Brain microvascular endothelial cell (primary cell): ENCODE measurements around the gene GRID1.

Source experiments
- DNase-seq: peaks from one replicate; pipeline ENCODE4 v3.0.0-alpha.2; 2020
- H3K27ac ChIP-seq: fragments of 250-450 bp; sonication (Bioruptor Pico); 2 replicates; pipeline ENCODE4 v1.5.1; 2020; ENCODE audit warnings: mild to moderate bottlenecking, moderate library complexity
- H3K27me3 ChIP-seq: fragments of 250-450 bp; sonication (Bioruptor Pico); replicated peaks from 2 replicates; pipeline ENCODE4 v1.5.1; 2020; ENCODE audit warnings: mild to moderate bottlenecking
- H3K36me3 ChIP-seq: fragments of 250-450 bp; sonication (Bioruptor Pico); replicated peaks from 2 replicates; pipeline ENCODE4 v1.5.1; 2020; ENCODE audit warnings: mild to moderate bottlenecking
- H3K4me3 ChIP-seq: 2 replicates; pipeline ENCODE4 v1.5.1; 2011; ENCODE audit warnings: low read depth, mild to moderate bottlenecking, control low read depth, low read length, moderate library complexity
- in situ Hi-C: cut with HindIII; loops from 2 replicates; pipeline ENCODE4 v1.10.0; 2017; ENCODE audit warnings: low sequenced_read_pairs, low pct_ligation_motif_present
- TF ChIP-seq, protein P1 (sequence below): IDR thresholded peaks from 2 replicates; pipeline ENCODE4 v1.5.1; 2011; ENCODE audit warnings: low read depth, mild to moderate bottlenecking, moderate library complexity, low read length, control low read depth, inconsistent platforms; ENCODE audit errors: missing control alignments

The GRID1 gene

DNA sequence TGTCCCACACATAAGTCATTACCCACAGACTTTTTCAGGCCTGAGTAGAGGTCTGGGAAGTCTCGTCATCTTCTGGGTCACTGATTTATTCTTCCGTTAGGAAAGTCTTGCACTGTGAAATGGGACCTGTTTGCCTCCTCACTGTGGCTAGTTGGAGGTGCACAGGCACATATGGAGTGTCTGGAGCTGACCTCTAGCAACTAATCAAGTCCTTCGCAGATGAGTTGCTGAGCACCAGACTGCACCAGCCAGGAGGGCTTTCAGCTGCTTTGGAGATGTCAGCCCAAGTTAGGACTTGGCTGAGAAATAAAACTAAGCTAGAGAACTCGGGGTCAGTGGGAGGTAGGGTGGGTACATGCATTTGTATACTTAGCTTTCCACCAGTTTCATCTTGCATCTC lies 578.0 kb downstream of the GRID1 start:
- in situ Hi-C loops, result no loop called here
- Histone ChIP-seq H3K36me3 (no peaks in the 10 kb centered on the region), H3K4me3 (no peak overlapping the region), H3K27ac (no peak overlapping the region), H3K27me3 (no peaks in the 10 kb centered on the region)
- DNase-seq, result no peak
- TF ChIP-seq, protein P1, sequence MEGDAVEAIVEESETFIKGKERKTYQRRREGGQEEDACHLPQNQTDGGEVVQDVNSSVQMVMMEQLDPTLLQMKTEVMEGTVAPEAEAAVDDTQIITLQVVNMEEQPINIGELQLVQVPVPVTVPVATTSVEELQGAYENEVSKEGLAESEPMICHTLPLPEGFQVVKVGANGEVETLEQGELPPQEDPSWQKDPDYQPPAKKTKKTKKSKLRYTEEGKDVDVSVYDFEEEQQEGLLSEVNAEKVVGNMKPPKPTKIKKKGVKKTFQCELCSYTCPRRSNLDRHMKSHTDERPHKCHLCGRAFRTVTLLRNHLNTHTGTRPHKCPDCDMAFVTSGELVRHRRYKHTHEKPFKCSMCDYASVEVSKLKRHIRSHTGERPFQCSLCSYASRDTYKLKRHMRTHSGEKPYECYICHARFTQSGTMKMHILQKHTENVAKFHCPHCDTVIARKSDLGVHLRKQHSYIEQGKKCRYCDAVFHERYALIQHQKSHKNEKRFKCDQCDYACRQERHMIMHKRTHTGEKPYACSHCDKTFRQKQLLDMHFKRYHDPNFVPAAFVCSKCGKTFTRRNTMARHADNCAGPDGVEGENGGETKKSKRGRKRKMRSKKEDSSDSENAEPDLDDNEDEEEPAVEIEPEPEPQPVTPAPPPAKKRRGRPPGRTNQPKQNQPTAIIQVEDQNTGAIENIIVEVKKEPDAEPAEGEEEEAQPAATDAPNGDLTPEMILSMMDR, result no peak

DNA sequence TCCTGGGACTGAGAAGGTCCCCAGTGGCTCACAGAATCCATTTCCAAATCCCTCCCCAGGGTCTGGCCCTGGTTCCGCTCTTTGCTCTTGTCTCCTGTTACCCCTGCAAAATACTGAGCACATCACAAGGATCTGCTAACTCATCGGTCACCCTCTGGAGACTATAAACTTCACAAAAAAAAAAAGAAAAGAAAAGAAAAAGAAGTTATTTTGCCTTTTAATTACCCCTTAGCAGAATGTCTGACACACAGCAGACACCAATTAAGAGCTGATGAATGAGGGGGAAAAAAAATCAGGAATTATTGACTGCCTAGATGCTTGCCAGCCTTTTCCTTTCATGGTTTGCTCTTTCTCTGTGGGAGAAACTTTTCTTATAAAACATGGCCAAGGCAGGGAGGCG lies 578.7 kb downstream of the GRID1 start:
- Histone ChIP-seq H3K4me3 (no peak overlapping the region), H3K27ac (no peak overlapping the region), H3K27me3 (no peaks in the 10 kb centered on the region), H3K36me3 (no peaks in the 10 kb centered on the region)
- DNase-seq, result no peak
- TF ChIP-seq, protein P1, result no peak
- in situ Hi-C loops, result no loop called here

DNA sequence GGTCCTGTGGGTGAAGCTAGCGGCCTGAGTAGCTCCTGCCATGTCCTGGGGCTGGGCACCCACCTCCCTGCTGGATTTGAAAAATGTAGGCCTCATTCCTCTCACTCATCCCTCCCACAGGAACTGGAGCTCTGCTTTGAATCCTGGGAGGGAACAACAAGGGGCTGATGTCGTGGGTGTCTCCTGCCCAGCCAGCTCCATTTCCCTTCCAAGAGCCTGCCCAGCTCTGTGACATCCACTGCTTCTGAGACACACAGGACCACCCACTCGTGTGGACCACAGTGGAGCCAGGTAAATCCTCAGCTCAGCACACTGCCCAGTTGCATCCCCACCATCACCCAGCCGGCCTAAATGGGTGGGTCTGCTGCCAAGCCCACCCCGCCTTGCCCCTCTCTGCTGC lies 579.2 kb downstream of the GRID1 start:
- TF ChIP-seq, protein P1, result no peak
- in situ Hi-C loops, result no loop called here
- Histone ChIP-seq H3K36me3 (no peaks in the 10 kb centered on the region), H3K4me3 (no peak overlapping the region), H3K27me3 (no peaks in the 10 kb centered on the region), H3K27ac (no peak overlapping the region)
- no peak for DNase-seq

DNA sequence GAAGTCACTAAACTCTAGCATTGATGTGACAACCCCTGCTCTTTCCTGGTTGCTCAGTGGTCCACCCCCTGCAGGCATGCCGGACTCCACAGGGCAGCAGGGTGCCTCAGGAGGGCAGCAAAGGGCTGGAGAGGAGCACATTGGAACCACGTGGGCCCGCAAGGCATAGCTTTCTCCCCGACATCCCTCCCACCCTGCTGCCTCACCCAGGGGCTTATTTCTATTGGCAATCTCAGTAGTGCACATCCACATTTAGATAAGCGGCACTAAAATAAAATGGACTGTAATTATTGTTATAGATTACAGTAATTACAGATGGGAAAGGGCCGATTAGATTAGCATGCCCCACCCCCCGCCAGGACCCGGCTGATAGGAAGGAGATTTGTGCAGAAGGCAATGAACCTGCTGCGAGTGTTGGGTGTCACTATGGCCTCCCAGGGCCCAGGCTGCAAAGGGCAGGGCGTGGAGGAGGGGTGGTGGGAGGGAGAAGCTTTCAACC lies 580.1 kb downstream of the GRID1 start:
- TF ChIP-seq, protein P1, result no peak
- Histone ChIP-seq H3K36me3 (no peaks in the 10 kb centered on the region), H3K27ac (no peak overlapping the region)

DNA sequence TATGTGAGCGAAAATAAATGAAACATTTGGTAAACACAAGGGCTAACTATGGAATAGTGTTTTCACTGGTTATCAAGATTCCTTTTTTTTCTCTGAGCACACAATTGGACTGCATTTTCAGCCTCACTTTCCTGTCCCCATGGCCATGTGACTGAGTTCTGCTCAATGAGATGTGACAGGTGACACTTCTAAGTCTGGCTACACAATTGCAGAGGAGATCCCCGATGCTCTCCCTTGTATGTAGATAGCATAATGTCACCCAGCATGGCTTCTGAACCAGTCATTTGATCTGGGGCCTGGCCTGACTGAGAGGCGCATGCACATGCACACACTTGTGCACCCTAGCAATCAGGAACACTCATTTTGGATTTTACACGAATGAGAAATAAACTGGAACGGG lies 581.8 kb downstream of the GRID1 start:
- Histone ChIP-seq H3K27me3 (no peaks in the 10 kb centered on the region), H3K4me3 (no peak overlapping the region), H3K27ac (no peak overlapping the region), H3K36me3 (no peaks in the 10 kb centered on the region)
- TF ChIP-seq, protein P1, result no peak
- no peak for DNase-seq
- in situ Hi-C loops, result no loop called here

More for the DNA sequence above, 580.1 kb downstream of the GRID1 start:
- in situ Hi-C loops, result no loop called here
- no peak for DNase-seq
- Histone ChIP-seq H3K4me3 (no peak overlapping the region), H3K27me3 (no peaks in the 10 kb centered on the region)

DNA sequence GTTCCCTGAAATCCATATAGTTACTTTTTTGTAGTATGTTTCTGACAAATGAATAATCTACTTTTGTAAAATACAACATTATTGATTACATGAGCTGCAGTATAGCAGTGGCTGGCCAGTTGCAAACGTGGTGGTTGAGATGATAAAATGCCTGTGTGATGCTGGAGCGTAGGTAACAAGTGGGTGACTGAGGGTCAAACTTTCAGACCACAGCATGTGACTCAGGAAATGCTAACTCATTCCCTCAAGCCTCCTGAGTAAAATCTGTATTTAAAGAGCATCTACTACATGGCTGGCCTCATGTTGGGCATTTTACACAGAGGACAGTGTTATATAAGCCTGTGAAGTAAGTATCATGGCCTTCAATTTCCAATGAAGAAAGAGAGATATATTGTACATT lies 585.2 kb downstream of the GRID1 start:
- Histone ChIP-seq H3K4me3 (no peak overlapping the region), H3K27ac (no peak overlapping the region), H3K27me3 (no peaks in the 10 kb centered on the region), H3K36me3 (no peaks in the 10 kb centered on the region)
- in situ Hi-C loops, result no loop called here
- no peak for DNase-seq
- TF ChIP-seq, protein P1, result no peak
